Activated T-cell treated with anti-CD3 and anti-CD28 coated beads for 24 hours (primary cell): ENCODE data around the gene TIMM29.
A peak's percentile ranks its signal among the peaks of the same experiment; 100 is the strongest.
"Not testable (repeated sequence)": the region's sequence is repeated elsewhere in the genome, so short reads cannot be mapped to it uniquely, and the experiment has no call there.

Source experiments
- DNase-seq: peaks from one replicate; pipeline ENCODE4 v3.0.0-alpha.2; 2020; ENCODE audit warnings: low read depth

TIMM29 gene

GRCh38 chr19:10945264-10945663 is 16.7 kb downstream of the TIMM29 start:
- DNase-seq: no peak

- DNase-seq: no peak
Measured at GRCh38 chr19:10946958-10947657, 18.5 kb downstream of the TIMM29 start.

- DNase-seq: no peak
Measured at GRCh38 chr19:10952809-10953208, 24.2 kb downstream of the TIMM29 start.

GRCh38 chr19:10959277-10959968 is 30.8 kb downstream of the TIMM29 start:
- not testable (repeated sequence) for DNase-seq

- peak; percentile 97 for DNase-seq
Measured at GRCh38 chr19:10960314-10961072, 31.9 kb downstream of the TIMM29 start, which contains the start of gene SMARCA4. Gene SMARCA4, plus strand, starts transcription at chr19:10961030. Its CDS starts 23,122 bp downstream, at chr19:10984152.

- DNase-seq: peak; percentile 26
Measured at GRCh38 chr19:10961073-10961860, 32.7 kb downstream of the TIMM29 start.

GRCh38 chr19:10962863-10963262 is 34.3 kb downstream of the TIMM29 start:
- DNase-seq: no peak

- no peak for DNase-seq
Measured at GRCh38 chr19:10963865-10964264, 35.3 kb downstream of the TIMM29 start.

- DNase-seq: no peak
Measured at GRCh38 chr19:10964903-10965302, 36.3 kb downstream of the TIMM29 start.

- DNase-seq: no peak
Measured at GRCh38 chr19:10965398-10965797, 36.8 kb downstream of the TIMM29 start.

GRCh38 chr19:10966809-10967208 is 38.2 kb downstream of the TIMM29 start:
- no peak for DNase-seq

- no peak for DNase-seq
Measured at GRCh38 chr19:10968527-10969135, 40.0 kb downstream of the TIMM29 start.

- no peak for DNase-seq
Measured at GRCh38 chr19:10971107-10971726, 42.6 kb downstream of the TIMM29 start.

GRCh38 chr19:10975374-10976130 is 46.9 kb downstream of the TIMM29 start:
- no peak for DNase-seq

GRCh38 chr19:10976131-10976892 is 47.7 kb downstream of the TIMM29 start:
- no peak for DNase-seq

- no peak for DNase-seq
Measured at GRCh38 chr19:10977742-10978092, 49.1 kb downstream of the TIMM29 start.
